ENCODE measurements around the gene ARHGEF7. TPM values are rescaled to one million over a fixed set of nuclear protein-coding genes. Genes with fewer than 3 reads are reported as not detected.

ARHGEF7 gene
- polyA plus RNA-seq, 3 donors = 61.6 to 76.2 (median 75.3) TPM

GRCh38 chr13:111129465-111130115 lies 14.5 kb downstream of the ARHGEF7 start:
- DNase-seq = no peak

GRCh38 chr13:111130116-111130508 lies 15.0 kb downstream of the ARHGEF7 start:
- no peak for DNase-seq

- no peak for DNase-seq
Measured at GRCh38 chr13:111131048-111131447, 15.9 kb downstream of the ARHGEF7 start.

GRCh38 chr13:111131611-111132010 lies 16.5 kb downstream of the ARHGEF7 start:
- no peak for DNase-seq

GRCh38 chr13:111132948-111133347 lies 17.8 kb downstream of the ARHGEF7 start:
- DNase-seq = no peak

- DNase-seq = no peak
Measured at GRCh38 chr13:111139452-111139851, 24.3 kb downstream of the ARHGEF7 start.

GRCh38 chr13:111139873-111140561 lies 24.9 kb downstream of the ARHGEF7 start:
- DNase-seq = no peak

- DNase-seq = no peak
Measured at GRCh38 chr13:111140562-111141105, 25.5 kb downstream of the ARHGEF7 start.

GRCh38 chr13:111142472-111142871 lies 27.4 kb downstream of the ARHGEF7 start:
- DNase-seq = no peak

- no peak for DNase-seq
Measured at GRCh38 chr13:111143865-111144540, 28.9 kb downstream of the ARHGEF7 start.

- DNase-seq = no peak
Measured at GRCh38 chr13:111145071-111145470, 30.0 kb downstream of the ARHGEF7 start.

- DNase-seq = no peak
Measured at GRCh38 chr13:111145506-111145905, 30.4 kb downstream of the ARHGEF7 start.

- DNase-seq = peak; percentile 72
Measured at GRCh38 chr13:111152844-111153243, 37.7 kb downstream of the ARHGEF7 start.

- DNase-seq = peak; percentile 94
Measured at GRCh38 chr13:111153279-111153976, 38.3 kb downstream of the ARHGEF7 start.

GRCh38 chr13:111153977-111154332 lies 38.8 kb downstream of the ARHGEF7 start:
- DNase-seq = no peak

GRCh38 chr13:111156421-111156820 lies 41.3 kb downstream of the ARHGEF7 start:
- no peak for DNase-seq

- DNase-seq = no peak
Measured at GRCh38 chr13:111158136-111158805, 43.2 kb downstream of the ARHGEF7 start.

GRCh38 chr13:111159362-111160320 lies 44.5 kb downstream of the ARHGEF7 start:
- DNase-seq = no peak

GRCh38 chr13:111160648-111161047 lies 45.5 kb downstream of the ARHGEF7 start:
- no peak for DNase-seq

All from renal pelvis (tissue), 4 donors.